ENCODE results near the gene TXNL4A.
A peak's percentile ranks its signal among the peaks of the same experiment; 100 is the strongest.
"Not testable (repeated sequence)": the region's sequence is repeated elsewhere in the genome, so short reads cannot be mapped to it uniquely, and the experiment has no call there.

Gene TXNL4A

DNA sequence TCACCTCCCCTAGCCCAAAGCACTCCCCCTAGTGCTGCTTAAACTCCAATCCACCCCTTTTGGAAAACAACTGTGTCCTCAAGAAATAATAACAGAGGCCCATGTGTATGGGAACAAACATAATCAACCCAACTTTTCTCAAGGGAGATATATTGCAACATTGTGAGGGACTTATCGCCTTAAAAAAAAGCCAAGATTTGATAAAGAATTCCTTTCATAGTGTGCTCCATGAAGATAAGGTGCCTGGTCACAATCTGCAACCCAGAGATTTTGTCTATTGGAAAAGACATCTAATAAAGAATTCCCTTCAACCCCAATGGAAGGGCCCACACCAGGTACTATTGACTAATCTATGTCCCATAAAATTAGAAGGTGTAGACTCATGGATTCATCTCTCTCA lies 41.3 kb upstream of the TXNL4A start:
- no peak overlapping the region for H3K27ac ChIP-seq
- DNase-seq (ENCODE audit: low spot score) = no peak
- TF ChIP-seq, protein P1, sequence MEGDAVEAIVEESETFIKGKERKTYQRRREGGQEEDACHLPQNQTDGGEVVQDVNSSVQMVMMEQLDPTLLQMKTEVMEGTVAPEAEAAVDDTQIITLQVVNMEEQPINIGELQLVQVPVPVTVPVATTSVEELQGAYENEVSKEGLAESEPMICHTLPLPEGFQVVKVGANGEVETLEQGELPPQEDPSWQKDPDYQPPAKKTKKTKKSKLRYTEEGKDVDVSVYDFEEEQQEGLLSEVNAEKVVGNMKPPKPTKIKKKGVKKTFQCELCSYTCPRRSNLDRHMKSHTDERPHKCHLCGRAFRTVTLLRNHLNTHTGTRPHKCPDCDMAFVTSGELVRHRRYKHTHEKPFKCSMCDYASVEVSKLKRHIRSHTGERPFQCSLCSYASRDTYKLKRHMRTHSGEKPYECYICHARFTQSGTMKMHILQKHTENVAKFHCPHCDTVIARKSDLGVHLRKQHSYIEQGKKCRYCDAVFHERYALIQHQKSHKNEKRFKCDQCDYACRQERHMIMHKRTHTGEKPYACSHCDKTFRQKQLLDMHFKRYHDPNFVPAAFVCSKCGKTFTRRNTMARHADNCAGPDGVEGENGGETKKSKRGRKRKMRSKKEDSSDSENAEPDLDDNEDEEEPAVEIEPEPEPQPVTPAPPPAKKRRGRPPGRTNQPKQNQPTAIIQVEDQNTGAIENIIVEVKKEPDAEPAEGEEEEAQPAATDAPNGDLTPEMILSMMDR (IDR thresholded peaks at IDR 0.05) = no peak
- no peak overlapping the region for H3K4me3 ChIP-seq

DNA sequence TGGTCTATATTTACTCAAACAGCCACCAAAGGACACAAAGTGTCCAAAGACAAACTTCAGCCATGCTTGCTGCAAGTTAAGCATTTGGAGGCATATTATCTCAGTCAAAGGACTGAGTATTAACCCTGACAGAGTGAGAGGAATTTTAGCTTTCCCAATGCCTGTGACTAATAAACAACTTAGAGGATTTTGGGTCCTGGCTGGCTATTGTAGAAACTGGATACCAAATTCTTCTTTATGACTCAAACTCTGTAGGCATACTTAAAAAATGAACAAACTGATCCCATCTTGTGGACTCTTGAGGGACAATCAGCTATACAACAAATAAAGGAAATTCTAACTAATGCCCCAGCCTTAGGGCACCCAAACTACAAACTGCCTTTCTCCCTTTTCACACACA lies 39.4 kb upstream of the TXNL4A start:
- DNase-seq (ENCODE audit: low spot score); H3K4me3 ChIP-seq; H3K27ac ChIP-seq: not testable (repeated sequence)

DNA sequence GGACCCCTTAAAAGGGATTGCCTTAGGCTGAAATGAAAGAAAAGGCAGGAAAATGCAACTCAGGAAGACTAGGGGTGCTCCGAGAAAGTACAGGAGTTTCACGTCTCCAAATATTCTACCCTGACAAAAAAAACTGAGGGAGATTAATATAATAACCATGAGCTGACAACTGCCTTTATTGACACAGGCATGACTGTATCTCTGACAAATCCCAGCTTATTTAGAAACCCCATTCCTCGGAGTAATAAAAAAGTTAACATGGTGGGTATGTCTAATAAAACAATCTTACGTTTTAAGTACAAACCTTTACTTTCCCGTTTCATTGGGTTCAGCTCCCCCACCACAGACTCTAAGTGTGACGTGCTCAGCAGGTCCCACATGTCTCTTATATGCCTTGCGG lies 38.0 kb upstream of the TXNL4A start:
- DNase-seq (ENCODE audit: low spot score) = no peak
- TF ChIP-seq, protein P1 (IDR thresholded peaks at IDR 0.05) = no peak
- no peak overlapping the region for H3K27ac ChIP-seq
- H3K4me3 ChIP-seq = no peak overlapping the region

DNA sequence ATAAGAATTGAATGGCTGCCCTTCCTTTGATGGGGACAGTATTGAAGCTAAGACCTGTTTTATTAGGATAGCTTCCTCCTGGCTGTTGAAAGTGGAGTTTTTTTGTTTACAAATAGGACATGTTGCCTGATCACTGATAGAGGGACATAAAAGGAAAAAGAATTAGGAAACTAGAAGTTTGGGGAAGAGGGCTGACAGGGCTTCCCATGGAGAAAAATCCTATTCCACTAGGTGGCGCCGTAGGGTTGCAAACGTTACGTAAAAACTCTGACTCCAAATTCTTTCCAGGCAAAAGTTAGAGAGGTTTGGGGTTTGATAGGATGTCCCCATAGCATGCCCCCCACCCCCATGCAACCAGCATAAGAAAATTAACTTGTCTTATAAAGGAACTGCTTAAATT lies 34.8 kb upstream of the TXNL4A start:
- Histone ChIP-seq H3K4me3 (no peak overlapping the region), H3K27ac (no peak overlapping the region)
- DNase-seq (ENCODE audit: low spot score) = no peak
- TF ChIP-seq, protein P1 (IDR thresholded peaks at IDR 0.05) = no peak

DNA sequence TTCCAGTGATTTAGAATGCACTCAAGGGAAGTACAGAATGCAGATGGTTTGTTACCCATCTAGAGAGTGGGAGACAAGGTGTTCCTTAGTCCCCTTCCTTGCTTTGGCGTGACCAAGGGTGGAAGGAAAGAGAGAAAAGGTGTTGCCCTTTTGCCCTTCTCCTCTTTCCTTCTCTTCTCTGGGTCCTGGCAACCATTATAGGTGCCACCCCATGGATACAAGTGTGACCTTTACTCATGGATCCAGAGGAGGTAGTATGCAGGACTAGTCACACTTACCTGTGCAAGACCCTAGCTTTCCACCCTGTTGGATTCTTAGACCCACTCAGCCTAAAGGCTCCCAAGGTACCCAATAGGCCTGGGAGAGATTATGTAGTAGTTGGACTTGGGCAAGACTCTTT lies 34.2 kb upstream of the TXNL4A start:
- Histone ChIP-seq H3K27ac (no peak overlapping the region), H3K4me3 (no peak overlapping the region)
- TF ChIP-seq, protein P1 (IDR thresholded peaks at IDR 0.05) = no peak
- DNase-seq (ENCODE audit: low spot score) = no peak

DNA sequence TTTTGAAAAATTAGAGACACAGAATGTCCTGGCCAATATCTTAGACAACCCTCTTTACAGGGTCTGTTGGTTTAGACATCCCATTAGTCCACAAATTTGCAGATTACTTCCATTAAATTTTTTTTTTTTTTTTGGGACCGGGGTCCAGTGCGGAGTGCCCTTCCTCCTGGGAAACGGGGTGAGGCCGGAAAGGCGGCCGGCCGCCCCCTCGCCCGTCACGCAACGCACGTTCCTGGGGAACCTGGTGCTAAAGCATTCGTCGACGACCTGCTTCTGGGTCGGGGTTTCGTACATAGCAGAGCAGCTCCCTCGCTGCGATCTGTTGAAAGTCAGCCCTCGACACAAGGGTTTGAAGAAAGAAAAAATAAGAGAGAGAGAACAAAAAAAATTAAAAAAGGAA lies 24.4 kb upstream of the TXNL4A start:
- TF ChIP-seq, protein P1 (IDR thresholded peaks at IDR 0.05) = no peak
- Histone ChIP-seq H3K27ac (no peak overlapping the region), H3K4me3 (no peak overlapping the region)
- DNase-seq (ENCODE audit: low spot score) = no peak

DNA sequence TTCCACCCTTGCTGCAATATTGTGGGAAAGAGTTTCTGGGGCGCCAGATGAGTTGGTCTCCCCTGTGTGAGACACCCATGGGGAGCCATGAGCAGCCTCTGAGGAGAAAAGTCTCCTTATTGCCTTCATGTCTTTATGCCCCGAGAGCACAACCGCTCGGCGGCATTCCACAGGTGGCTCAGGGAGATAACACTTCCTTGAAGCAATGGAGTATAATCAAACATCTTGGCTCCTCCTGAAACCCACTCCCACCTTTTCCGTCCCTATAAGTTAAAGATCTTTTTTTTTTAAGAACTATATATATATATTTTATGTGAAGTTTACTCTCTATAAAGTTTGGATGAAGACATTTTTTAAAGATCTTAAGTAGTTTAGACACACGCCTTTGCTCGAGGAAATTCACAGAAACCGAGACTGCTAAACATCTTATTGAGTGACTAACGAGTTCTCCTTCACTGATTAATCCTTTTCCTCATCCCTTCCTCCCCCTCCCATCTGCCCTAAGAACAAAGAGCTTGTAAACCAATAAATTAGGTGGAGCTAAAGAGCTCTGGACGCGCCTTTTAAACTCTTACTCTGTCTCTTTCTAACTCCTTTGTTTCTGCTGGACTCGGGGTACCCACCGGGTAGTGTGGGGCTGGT lies 23.3 kb upstream of the TXNL4A start:
- DNase-seq (ENCODE audit: low spot score); H3K27ac ChIP-seq; H3K4me3 ChIP-seq: not testable (repeated sequence)

DNA sequence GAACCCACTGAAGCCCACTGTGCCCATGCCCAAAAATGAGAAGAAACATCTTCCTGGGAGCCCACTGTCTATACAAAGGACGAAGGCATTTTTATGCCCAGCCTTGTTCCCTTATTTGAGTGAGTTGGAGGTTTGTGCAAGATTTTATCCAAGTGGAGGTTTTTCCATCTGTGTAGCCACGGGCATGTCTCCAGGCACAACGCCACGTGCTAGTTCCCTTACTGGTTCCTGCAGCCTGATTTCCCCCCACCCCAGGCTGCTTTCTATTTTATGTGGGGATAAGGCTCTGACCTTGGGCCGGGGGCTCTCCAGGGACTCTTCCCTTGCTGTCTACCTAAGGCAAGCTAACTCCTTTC lies 22.2 kb upstream of the TXNL4A start:
- H3K4me3 ChIP-seq = no peak overlapping the region
- DNase-seq (ENCODE audit: low spot score) = no peak
- TF ChIP-seq, protein P1 (IDR thresholded peaks at IDR 0.05) = no peak
- H3K27ac ChIP-seq = peak overlapping the region in 1 of 2 donors; percentile 76

Data from coronary artery (tissue), 2 donors.